ENCODE data around the gene GPHA2.

Gene GPHA2

DNA sequence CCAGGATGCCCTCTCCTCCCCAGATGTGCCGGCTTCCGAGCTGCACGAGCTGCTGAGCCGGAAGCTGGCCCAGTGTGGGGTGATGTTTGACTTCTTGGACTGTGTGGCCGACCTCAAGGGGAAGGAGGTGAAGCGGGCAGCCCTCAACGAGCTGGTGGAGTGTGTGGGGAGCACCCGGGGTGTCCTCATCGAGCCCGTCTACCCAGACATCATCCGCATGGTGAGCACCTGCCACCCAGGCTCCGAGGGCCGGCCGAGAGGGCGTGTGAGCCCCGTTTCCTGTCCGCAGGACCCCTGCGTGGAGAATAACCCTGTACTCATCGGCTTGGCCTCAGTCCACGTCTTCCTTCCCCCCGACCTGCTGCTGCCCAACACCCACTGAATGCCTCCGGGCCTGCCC is 9.0 kb downstream of the GPHA2 start:
- Histone ChIP-seq H3K27me3 (ENCODE audit: low read depth, low read length) (no peaks in the 10 kb centered on the region), H3K27ac (ENCODE audit: low read length) (no peak overlapping the region), H3K4me3 (ENCODE audit: low read length) (no peak overlapping the region), H3K79me2 (ENCODE audit: low read length) (no peaks in the 10 kb centered on the region), H3K4me2 (ENCODE audit: low read length) (no peak overlapping the region), H3K9ac (ENCODE audit: low read length) (no peak overlapping the region), H3K9me3 (ENCODE audit: insufficient read depth, low read length) (no peaks in the 10 kb centered on the region), H4K20me1 (ENCODE audit: insufficient read depth, low read length) (no peaks in the 10 kb centered on the region), H3K4me1 (ENCODE audit: low read length) (peaks cover 15% of the 10 kb centered on the region), H2AFZ (ENCODE audit: low read depth, low read length) (no peak overlapping the region), H3K36me3 (replicated peaks; ENCODE audit: low read depth, low read length) (peaks cover 10% of the 10 kb centered on the region)
- TF ChIP-seq, protein P1, sequence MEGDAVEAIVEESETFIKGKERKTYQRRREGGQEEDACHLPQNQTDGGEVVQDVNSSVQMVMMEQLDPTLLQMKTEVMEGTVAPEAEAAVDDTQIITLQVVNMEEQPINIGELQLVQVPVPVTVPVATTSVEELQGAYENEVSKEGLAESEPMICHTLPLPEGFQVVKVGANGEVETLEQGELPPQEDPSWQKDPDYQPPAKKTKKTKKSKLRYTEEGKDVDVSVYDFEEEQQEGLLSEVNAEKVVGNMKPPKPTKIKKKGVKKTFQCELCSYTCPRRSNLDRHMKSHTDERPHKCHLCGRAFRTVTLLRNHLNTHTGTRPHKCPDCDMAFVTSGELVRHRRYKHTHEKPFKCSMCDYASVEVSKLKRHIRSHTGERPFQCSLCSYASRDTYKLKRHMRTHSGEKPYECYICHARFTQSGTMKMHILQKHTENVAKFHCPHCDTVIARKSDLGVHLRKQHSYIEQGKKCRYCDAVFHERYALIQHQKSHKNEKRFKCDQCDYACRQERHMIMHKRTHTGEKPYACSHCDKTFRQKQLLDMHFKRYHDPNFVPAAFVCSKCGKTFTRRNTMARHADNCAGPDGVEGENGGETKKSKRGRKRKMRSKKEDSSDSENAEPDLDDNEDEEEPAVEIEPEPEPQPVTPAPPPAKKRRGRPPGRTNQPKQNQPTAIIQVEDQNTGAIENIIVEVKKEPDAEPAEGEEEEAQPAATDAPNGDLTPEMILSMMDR (IDR thresholded peaks at IDR 0.05; ENCODE audit: low read depth, low read length): no peak
- no peak for TF ChIP-seq EZH2phosphoT487 (IDR thresholded peaks at IDR 0.05; ENCODE audit: low read depth)

DNA sequence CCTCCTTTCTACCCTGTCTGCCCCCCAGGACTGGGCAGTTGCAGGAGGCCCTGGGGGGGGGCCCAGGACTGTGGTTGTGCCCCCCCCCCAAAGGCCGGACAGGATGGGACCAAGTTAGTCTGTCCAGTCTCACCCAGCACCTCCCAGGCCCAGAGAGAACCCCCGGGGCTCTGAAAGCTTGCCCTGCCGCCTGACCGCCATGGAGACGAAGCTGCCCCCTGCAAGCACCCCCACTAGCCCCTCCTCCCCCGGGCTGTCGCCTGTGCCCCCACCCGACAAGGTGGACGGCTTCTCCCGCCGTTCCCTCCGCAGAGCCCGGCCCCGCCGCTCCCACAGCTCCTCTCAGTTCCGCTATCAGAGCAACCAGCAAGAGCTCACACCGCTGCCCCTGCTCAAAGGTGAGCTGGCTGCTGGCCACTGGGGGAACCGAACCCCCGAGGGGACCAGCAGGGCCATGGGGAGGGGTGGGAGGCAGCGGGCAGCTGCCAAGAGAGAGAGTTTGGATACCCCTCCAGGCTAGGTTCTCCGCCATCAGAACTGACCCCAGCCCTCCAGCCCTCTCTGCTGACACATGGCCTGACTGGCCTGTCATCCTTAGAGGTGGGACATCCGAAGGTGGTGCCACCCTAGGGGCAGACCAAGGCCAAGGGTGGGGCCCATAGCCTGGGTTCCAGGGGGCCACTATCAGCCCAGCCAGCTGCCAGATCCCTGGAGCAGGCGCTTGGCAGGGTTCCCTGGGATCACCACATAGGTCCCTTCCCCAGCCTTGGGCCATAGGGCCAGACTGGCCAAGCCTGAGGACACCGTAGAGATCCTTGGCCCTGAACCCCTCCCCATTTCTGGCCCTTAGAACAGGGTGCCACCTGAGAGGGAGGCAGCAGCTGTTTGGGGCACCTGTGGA is 9.9 kb downstream of the GPHA2 start:
- H3K36me3 ChIP-seq (replicated peaks; ENCODE audit: low read depth, low read length): peaks cover 10% of the 10 kb centered on the region
- TF ChIP-seq, protein P1 (IDR thresholded peaks at IDR 0.05; ENCODE audit: low read depth, low read length): no peak
- TF ChIP-seq EZH2phosphoT487 (IDR thresholded peaks at IDR 0.05; ENCODE audit: low read depth): no peak
- peaks cover 15% of the 10 kb centered on the region for H3K4me1 ChIP-seq (ENCODE audit: low read length)
- peak overlapping the region; percentile 86 for H3K4me3 ChIP-seq (ENCODE audit: low read length)
- H3K79me2 ChIP-seq (ENCODE audit: low read length): no peaks in the 10 kb centered on the region
- peak overlapping the region; percentile 71; the same call in 1 of the 2 replicates for H3K9ac ChIP-seq (ENCODE audit: low read length)
- peak overlapping the region; percentile 86 for H3K4me2 ChIP-seq (ENCODE audit: low read length)
- H2AFZ ChIP-seq (ENCODE audit: low read depth, low read length): no peak overlapping the region
- no peaks in the 10 kb centered on the region for H4K20me1 ChIP-seq (ENCODE audit: insufficient read depth, low read length)
- no peaks in the 10 kb centered on the region for H3K9me3 ChIP-seq (ENCODE audit: insufficient read depth, low read length)
- no peaks in the 10 kb centered on the region for H3K27me3 ChIP-seq (ENCODE audit: low read depth, low read length)
- H3K27ac ChIP-seq (ENCODE audit: low read length): no peak overlapping the region

DNA sequence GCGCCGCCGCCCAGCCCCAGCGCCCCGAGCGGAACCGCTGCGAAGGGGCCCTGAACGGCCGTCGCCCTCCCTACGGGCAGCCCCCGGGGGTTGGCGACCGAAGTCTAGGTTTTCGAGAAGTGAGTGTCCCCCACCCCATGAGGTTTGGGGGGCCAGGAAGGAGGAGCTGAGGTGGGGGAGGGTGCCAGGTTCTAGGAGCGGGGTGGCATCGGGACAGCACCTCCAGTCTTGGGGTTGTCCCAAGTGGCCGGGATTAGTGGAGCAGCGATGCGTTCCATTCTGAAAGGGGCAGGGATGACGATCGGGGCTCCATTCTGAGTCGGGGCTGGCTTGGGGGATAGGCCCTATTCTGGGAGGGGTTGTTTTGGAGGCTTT is 10.8 kb downstream of the GPHA2 start:
- H2AFZ ChIP-seq (ENCODE audit: low read depth, low read length): peak overlapping the region; percentile 33

More for the DNA sequence above, 10.8 kb downstream of the GPHA2 start:
- Histone ChIP-seq H3K27me3 (ENCODE audit: low read depth, low read length) (no peaks in the 10 kb centered on the region), H3K36me3 (replicated peaks; ENCODE audit: low read depth, low read length) (peaks cover 6% of the 10 kb centered on the region), H3K4me2 (ENCODE audit: low read length) (peak overlapping the region; percentile 86), H3K4me3 (ENCODE audit: low read length) (peak overlapping the region; percentile 86), H3K27ac (ENCODE audit: low read length) (peak overlapping the region; percentile 18; the same call in 1 of the 2 replicates), H3K79me2 (ENCODE audit: low read length) (no peaks in the 10 kb centered on the region), H4K20me1 (ENCODE audit: insufficient read depth, low read length) (no peaks in the 10 kb centered on the region), H3K9ac (ENCODE audit: low read length) (peak overlapping the region; percentile 71), H3K9me3 (ENCODE audit: insufficient read depth, low read length) (no peaks in the 10 kb centered on the region), H3K4me1 (ENCODE audit: low read length) (peaks cover 15% of the 10 kb centered on the region)
- no peak for TF ChIP-seq EZH2phosphoT487 (IDR thresholded peaks at IDR 0.05; ENCODE audit: low read depth)
- TF ChIP-seq, protein P1 (IDR thresholded peaks at IDR 0.05; ENCODE audit: low read depth, low read length): no peak
